Lower lobe of right lung (tissue), 2 donors: ENCODE measurements around the gene CDS1. TPM values are rescaled to one million over a fixed set of nuclear protein-coding genes. Genes with fewer than 3 reads are reported as not detected.

Source experiments
- ATAC-seq, 2 donors: fragments of 200-7000 bp; cut with Tn5 transposase; one replicate each; pipeline ENCODE4 v1.9.1; 2020 to 2022; ENCODE audit warnings: mild to moderate bottlenecking in 2 of 2, moderate library complexity in 2 of 2
- DNase-seq: peaks from one replicate; pipeline ENCODE4 v3.0.0-alpha.2; 2020
- H3K27ac ChIP-seq: fragments of 200-600 bp; one replicate; pipeline ENCODE4 v1.8.0; 2022
- H3K27me3 ChIP-seq: fragments of 200-600 bp; one replicate; pipeline ENCODE4 v1.8.0; 2022; ENCODE audit warnings: low read depth
- H3K36me3 ChIP-seq: fragments of 200-600 bp; one replicate; pipeline ENCODE4 v1.8.0; 2022; ENCODE audit warnings: mild to moderate bottlenecking
- H3K4me1 ChIP-seq: fragments of 200-600 bp; one replicate; pipeline ENCODE4 v1.8.0; 2022
- H3K4me3 ChIP-seq: fragments of 200-600 bp; one replicate; pipeline ENCODE4 v1.8.0; 2022; ENCODE audit warnings: mild to moderate bottlenecking
- H3K9me3 ChIP-seq: fragments of 200-600 bp; one replicate; pipeline ENCODE4 v1.8.0; 2022
- CTCF ChIP-seq: fragments of 200-600 bp; IDR thresholded peaks from one replicate; pipeline ENCODE4 v1.8.0; 2022; ENCODE audit warnings: antibody characterized with exemption, mild to moderate bottlenecking
- intact Hi-C: fragments of 100-400 bp; cut with DNase I; formaldehyde crosslinking; loops from one replicate; pipeline ENCODE4 v1.11.0; 2022
- total RNA-seq: library from RNA; stranded (reverse); fragmentation: NEBNext Ultra II Directional; extraction: Animal tissue kit (Norgen Biotek cat#: 25700); gene quantifications from one replicate; pipeline ENCODE4 v1.2.1, GENCODE V29; 2021
- donor health status: DM: no; HTN: yes; CAD: no; lungs with severe emphysema.

CDS1 gene
- total RNA-seq, 1 donor from 2014 or later = 24.4 TPM

- no peaks in the 10 kb centered on the region for H3K4me1 ChIP-seq
- no peak overlapping the region for H3K27ac ChIP-seq
- intact Hi-C loops = no loop called here
- no peak for TF ChIP-seq CTCF
- no peaks in the 10 kb centered on the region for H3K9me3 ChIP-seq
- no peaks in the 10 kb centered on the region for H3K36me3 ChIP-seq
- DNase-seq = no peak
- no peaks in the 10 kb centered on the region for H3K27me3 ChIP-seq
- no peak overlapping the region for H3K4me3 ChIP-seq
- no peak for ATAC-seq
Measured at GRCh38 chr4:84614891-84615290, 32.0 kb downstream of the CDS1 start.

GRCh38 chr4:84615355-84615754, 32.4 kb downstream of the CDS1 start:
- Histone ChIP-seq H3K27ac (no peak overlapping the region), H3K4me3 (no peak overlapping the region), H3K9me3 (no peaks in the 10 kb centered on the region), H3K27me3 (no peaks in the 10 kb centered on the region), H3K36me3 (no peaks in the 10 kb centered on the region), H3K4me1 (no peaks in the 10 kb centered on the region)
- intact Hi-C loops = no loop called here
- no peak for ATAC-seq
- DNase-seq = no peak
- no peak for TF ChIP-seq CTCF

GRCh38 chr4:84622959-84623358, 40.0 kb downstream of the CDS1 start:
- intact Hi-C loops = no loop called here
- Histone ChIP-seq H3K27ac (no peak overlapping the region), H3K4me3 (no peak overlapping the region), H3K27me3 (no peaks in the 10 kb centered on the region), H3K9me3 (no peaks in the 10 kb centered on the region), H3K36me3 (no peaks in the 10 kb centered on the region), H3K4me1 (no peaks in the 10 kb centered on the region)
- no peak for TF ChIP-seq CTCF
- ATAC-seq (no peak), DNase-seq (no peak)

DNA sequence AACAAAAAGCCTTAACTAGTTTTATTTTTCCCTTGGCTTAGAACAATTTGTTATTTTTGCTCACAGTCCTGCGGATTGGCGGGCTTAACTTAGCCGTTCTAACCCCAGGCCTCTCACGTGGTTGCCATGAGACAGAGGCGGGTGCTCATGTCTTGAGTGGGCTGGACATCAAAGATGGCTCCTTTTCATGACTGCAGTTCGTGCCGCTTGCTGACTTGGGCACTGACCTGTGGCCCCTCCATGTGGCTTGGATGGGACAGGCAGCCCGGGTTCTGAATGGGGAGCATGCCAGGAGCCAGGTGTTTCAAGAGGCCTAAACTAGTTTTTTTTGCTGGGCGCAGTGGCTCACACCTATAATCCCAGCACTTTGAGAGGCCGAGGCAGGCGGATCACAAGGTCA, 40.7 kb downstream of the CDS1 start:
- Histone ChIP-seq H3K36me3 (no peaks in the 10 kb centered on the region), H3K4me3 (no peak overlapping the region), H3K27ac (no peak overlapping the region), H3K4me1 (no peaks in the 10 kb centered on the region), H3K9me3 (no peaks in the 10 kb centered on the region), H3K27me3 (no peaks in the 10 kb centered on the region)
- DNase-seq (no peak), ATAC-seq (no peak)
- TF ChIP-seq CTCF = no peak
- intact Hi-C loops = no loop called here

- Histone ChIP-seq H3K27me3 (no peaks in the 10 kb centered on the region), H3K36me3 (no peaks in the 10 kb centered on the region), H3K9me3 (no peaks in the 10 kb centered on the region), H3K27ac (no peak overlapping the region), H3K4me1 (no peaks in the 10 kb centered on the region), H3K4me3 (no peak overlapping the region)
- TF ChIP-seq CTCF = no peak
- intact Hi-C loops = no loop called here
- ATAC-seq (no peak), DNase-seq (no peak)
Measured at GRCh38 chr4:84626673-84627072, 43.7 kb downstream of the CDS1 start.

GRCh38 chr4:84631573-84631972, 48.6 kb downstream of the CDS1 start:
- no peak overlapping the region for H3K27ac ChIP-seq
- no peak for ATAC-seq
- H3K9me3 ChIP-seq = no peaks in the 10 kb centered on the region
- H3K4me1 ChIP-seq = no peaks in the 10 kb centered on the region
- DNase-seq = no peak
- no peaks in the 10 kb centered on the region for H3K36me3 ChIP-seq
- TF ChIP-seq CTCF = no peak
- no peak overlapping the region for H3K4me3 ChIP-seq
- intact Hi-C loops = no loop called here
- H3K27me3 ChIP-seq = no peaks in the 10 kb centered on the region
